H1 (cell line): Measurements from ENCODE around the gene KLK7. TPM values are rescaled to one million over a fixed set of nuclear protein-coding genes. Genes with fewer than 3 reads are reported as not detected.

Experiments
- ASH2L ChIP-seq: fragments of 200-600, 300-600 bp; sonication (generic); IDR thresholded peaks from one replicate; pipeline ENCODE4 v1.7.1; 2017; ENCODE audit warnings: low read length
- BACH1 ChIP-seq: IDR thresholded peaks from 2 replicates; pipeline ENCODE4 v1.6.1; 2012; ENCODE audit warnings: low read length, improper control_type of control experiment
- BCL11A ChIP-seq, 2 experiments: IDR thresholded peaks; one replicate each; pipeline ENCODE4 v1.6.1; 2011; ENCODE audit warnings: low read depth in 2 of 2, low read length in 2 of 2, mild to moderate bottlenecking in 2 of 2
- CTCF ChIP-seq, 3 experiments: IDR thresholded peaks; 1 replicate in 2 of 3; 2 replicates in 1 of 3; pipeline versions ENCODE4 v1.5.1 to v1.6.1; 2011; ENCODE audit warnings: low read length in 3 of 3, mild to moderate bottlenecking in 3 of 3, inconsistent platforms in 2 of 3, low read depth in 1 of 3, moderate library complexity in 1 of 3; ENCODE audit not compliant: insufficient read depth in 1 of 3; ENCODE audit errors: control extremely low read depth in 1 of 3
- EGR1 ChIP-seq: IDR thresholded peaks from 2 replicates; pipeline ENCODE4 v1.6.1; 2011; ENCODE audit warnings: low read depth, low read length, borderline replicate concordance
- EP300 ChIP-seq, 2 experiments: IDR thresholded peaks; 1 replicate in 1 of 2; 2 replicates in 1 of 2; pipeline ENCODE4 v1.6.1; 2011 to 2012; ENCODE audit warnings: low read depth in 2 of 2, low read length in 2 of 2, mild to moderate bottlenecking in 2 of 2, borderline replicate concordance in 1 of 2, inconsistent platforms in 1 of 2, moderate library complexity in 1 of 2
- FOSL1 ChIP-seq: IDR thresholded peaks from 2 replicates; pipeline ENCODE4 v1.6.1; 2011; ENCODE audit warnings: mild to moderate bottlenecking, low read depth, low read length, moderate library complexity; ENCODE audit not compliant: insufficient read depth
- HDAC2 ChIP-seq, 2 experiments: fragments of 300-600 bp in 1 of 2; sonication (generic) in 1 of 2; IDR thresholded peaks; 2 replicates each; pipeline ENCODE4 v1.6.1; 2011 to 2012; ENCODE audit warnings: low read depth in 2 of 2, low read length in 2 of 2, mild to moderate bottlenecking in 2 of 2, moderate library complexity in 2 of 2, borderline replicate concordance in 1 of 2, inconsistent platforms in 1 of 2
- JUND ChIP-seq: IDR thresholded peaks from 2 replicates; pipeline ENCODE4 v1.6.1; 2011; ENCODE audit warnings: mild to moderate bottlenecking, improper control_type of control experiment, low read length
- NRF1 ChIP-seq: IDR thresholded peaks from 2 replicates; pipeline ENCODE4 v1.6.1; 2011; ENCODE audit warnings: mild to moderate bottlenecking, low read depth, low read length, improper control_type of control experiment
- PHF8 ChIP-seq: fragments of 200-600 bp; sonication (generic); conservative IDR thresholded peaks from 2 replicates; pipeline ENCODE4 v1.7.1; 2012; ENCODE audit warnings: low read depth, mild to moderate bottlenecking, inconsistent platforms, low read length, moderate library complexity
- POU5F1 ChIP-seq: IDR thresholded peaks from 2 replicates; pipeline ENCODE4 v1.6.1; 2011; ENCODE audit warnings: low read depth, mild to moderate bottlenecking, low read length, moderate library complexity
- RAD21 ChIP-seq, 2 experiments: IDR thresholded peaks in 1 of 2; conservative IDR thresholded peaks in 1 of 2; 2 replicates each; pipeline ENCODE4 v1.6.1; 2011; ENCODE audit warnings: low read depth in 2 of 2, low read length in 2 of 2, improper control_type of control experiment in 1 of 2, inconsistent platforms in 1 of 2, mild to moderate bottlenecking in 1 of 2, moderate library complexity in 1 of 2
- SIRT6 ChIP-seq: IDR thresholded peaks from one replicate; pipeline ENCODE4 v1.7.1; 2012; ENCODE audit warnings: low read length, inconsistent platforms
- SP4 ChIP-seq: IDR thresholded peaks from 2 replicates; pipeline ENCODE4 v1.6.1; 2012; ENCODE audit warnings: low read length, inconsistent platforms
- SUZ12 ChIP-seq: fragments of 200-600 bp; sonication (generic); IDR thresholded peaks from 2 replicates; pipeline ENCODE4 v1.6.1; 2012; ENCODE audit warnings: mild to moderate bottlenecking, inconsistent platforms, low read length, moderate library complexity, mixed read lengths
- TAF1 ChIP-seq: IDR thresholded peaks from 2 replicates; pipeline ENCODE4 v1.6.1; 2011; ENCODE audit warnings: mild to moderate bottlenecking, low read depth, low read length
- TAF7 ChIP-seq: optimal IDR thresholded peaks from 2 replicates; pipeline ENCODE3; 2011; ENCODE audit warnings: low read depth, mild to moderate bottlenecking, inconsistent platforms, low read length, moderate library complexity, borderline replicate concordance
- USF2 ChIP-seq: IDR thresholded peaks from 2 replicates; pipeline ENCODE4 v1.6.1; 2011; ENCODE audit warnings: low read length, improper control_type of control experiment
- YY1 ChIP-seq: IDR thresholded peaks from 2 replicates; pipeline ENCODE4 v1.6.1; 2011; ENCODE audit warnings: low read depth, mild to moderate bottlenecking, low read length
- polyA plus RNA-seq, 7 experiments: library from polyadenylated mRNA; depleted of rRNA in 3 of 7; stranded (reverse) in 5 of 7; unstranded in 2 of 7; fragments of >200 nt in 5 of 7; fragments of 200-250 nt in 2 of 7; gene quantifications; 1 replicate in 5 of 7; 2 replicates in 1 of 7; 4 replicates in 1 of 7; pipeline versions ENCODE4 v1.2.1 to v1.2.3, GENCODE V29; 2011 to 2013; ENCODE audit warnings: missing spikeins in 2 of 7, mixed read lengths in 2 of 7
- total RNA-seq: library from RNA; stranded (reverse); fragmentation: NEBNext Ultra II Directional; extraction: Animal tissue kit (Norgen Biotek cat#: 25700); gene quantifications from 2 replicates; pipeline ENCODE4 v1.2.1, GENCODE V29; 2021

The KLK7 gene
- total and polyA plus RNA-seq, 2 of the 8 experiments (the other 6 are each of a cell fraction or from before 2014, with no cell fraction given), result 0.73 to 1.4 TPM

- no peak for TF ChIP-seq BCL11A (IDR thresholded peaks at IDR 0.05; ENCODE audit: low read depth in 2 of 2, low read length in 2 of 2)
- TF ChIP-seq YY1, result no peak
- no peak for TF ChIP-seq RAD21 (IDR thresholded peaks at IDR 0.05 in 1 of 2, conservative IDR thresholded peaks at IDR 0.05 in 1 of 2; ENCODE audit: low read depth in 2 of 2, low read length in 2 of 2)
- no peak for TF ChIP-seq POU5F1
- TF ChIP-seq SP4, result no peak
- TF ChIP-seq FOSL1, result no peak
- TF ChIP-seq EGR1, result no peak
- no peak for TF ChIP-seq CTCF (IDR thresholded peaks at IDR 0.05; ENCODE audit: control extremely low read depth in 1 of 3, insufficient read depth in 1 of 3, low read depth in 1 of 3, low read length in 3 of 3)
- TF ChIP-seq EP300 (IDR thresholded peaks at IDR 0.05; ENCODE audit: borderline replicate concordance in 1 of 2, low read depth in 2 of 2, low read length in 2 of 2), result no peak
- 0 out of 2 replicates have a peak, but pooled peaks have one; percentile 27 for TF ChIP-seq BACH1
- no peak for TF ChIP-seq ASH2L
- TF ChIP-seq SUZ12, result no peak; the same call in 1 of the 2 replicates
- TF ChIP-seq NRF1, result no peak
- 0 out of 2 replicates have a peak, but pooled peaks have one; percentile 31 for TF ChIP-seq TAF1
- TF ChIP-seq JUND, result no peak
- TF ChIP-seq HDAC2 (IDR thresholded peaks at IDR 0.05; ENCODE audit: borderline replicate concordance in 1 of 2, low read depth in 2 of 2, low read length in 2 of 2), result no peak
- TF ChIP-seq PHF8, result no peak; the same call in 1 of the 2 replicates
- no peak for TF ChIP-seq TAF7
- TF ChIP-seq SIRT6, result no peak
- TF ChIP-seq USF2, result no peak
These were observed 35.2 kb upstream of the KLK7 start (continued) for GRCh38 chr19:51018745-51019543.
